Hematopoietic multipotent progenitor cell treated with erythropoietin and hydrocortisone succinate and interleukin-3 and kit ligand, for 15 days (in vitro differentiated cells): ENCODE results near the gene COPS4.
A peak's percentile ranks its signal among the peaks of the same experiment; 100 is the strongest.
"Not testable (repeated sequence)": the region's sequence is repeated elsewhere in the genome, so short reads cannot be mapped to it uniquely, and the experiment has no call there.

Source experiments
- DNase-seq: peaks from one replicate; pipeline ENCODE4 v3.0.0-alpha.2; 2015; ENCODE audit warnings: low spot score

The COPS4 gene

GRCh38 chr4:83023599-83023998, 11.4 kb upstream of the COPS4 start:
- DNase-seq, result not testable (repeated sequence)

- DNase-seq, result no peak
Observed at GRCh38 chr4:83024233-83024632, 10.8 kb upstream of the COPS4 start.

DNA sequence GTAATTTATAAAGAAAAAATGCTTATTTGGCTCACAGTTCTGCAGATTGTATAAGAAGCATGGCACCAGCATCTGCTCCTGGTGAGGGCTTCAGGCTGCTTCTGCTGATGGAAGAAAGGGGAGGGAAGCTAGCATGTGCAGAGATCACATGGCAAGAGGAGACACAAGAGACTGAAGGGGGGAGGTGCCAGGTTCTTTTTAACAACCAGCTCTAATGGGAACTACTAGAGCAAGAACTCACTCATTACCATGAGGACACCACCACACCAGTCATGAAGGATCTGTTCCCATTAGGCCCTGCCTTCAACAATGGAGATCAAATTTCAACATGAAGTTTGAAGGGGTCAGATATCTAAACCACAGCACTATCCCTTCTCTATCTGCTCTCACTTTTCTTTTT, 9.4 kb upstream of the COPS4 start:
- DNase-seq, result no peak

DNA sequence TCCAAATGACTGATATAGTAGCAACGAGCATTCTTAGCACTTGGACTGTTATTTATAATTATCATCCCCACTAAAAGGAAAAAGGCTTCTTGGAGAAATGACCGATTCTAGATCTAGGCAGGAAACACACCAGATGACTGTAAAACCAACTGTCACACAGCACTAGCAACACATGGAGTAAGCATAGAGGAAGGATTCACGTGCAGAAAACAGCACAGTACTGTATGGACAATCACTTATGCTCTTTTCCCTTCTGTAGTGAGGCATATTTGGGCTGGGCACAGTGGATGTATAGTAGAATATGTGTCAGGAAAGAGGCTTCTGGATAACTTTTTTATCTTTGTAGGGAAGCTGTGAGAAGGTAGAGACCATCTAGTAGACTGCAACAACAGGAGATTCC, 6.0 kb upstream of the COPS4 start:
- no peak for DNase-seq

GRCh38 chr4:83029688-83030087, 5.3 kb upstream of the COPS4 start:
- DNase-seq, result no peak

GRCh38 chr4:83036991-83037665, 2.1 kb downstream of the COPS4 start:
- DNase-seq, result peak; percentile 30

GRCh38 chr4:83040269-83040668, 5.3 kb downstream of the COPS4 start:
- no peak for DNase-seq

DNA sequence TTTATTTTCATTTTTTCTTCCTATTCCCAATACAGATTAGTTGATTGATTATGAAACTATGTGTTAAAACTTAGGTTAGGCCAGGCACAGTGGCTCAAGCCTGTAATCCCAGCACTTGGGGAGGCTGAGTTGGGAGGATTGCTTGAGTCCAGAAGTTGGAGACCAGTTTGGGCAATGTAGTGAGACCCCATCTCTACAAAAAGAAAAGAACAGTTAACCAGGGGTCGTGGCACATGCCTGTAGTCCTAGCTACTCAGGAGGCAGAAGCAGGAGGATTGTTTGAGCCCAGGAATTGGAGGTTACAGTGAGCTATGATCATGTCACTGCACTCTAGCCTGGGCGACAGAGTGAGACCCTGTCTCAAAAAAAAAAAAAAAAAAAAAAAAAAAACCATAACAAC, 8.2 kb downstream of the COPS4 start:
- DNase-seq, result not testable (repeated sequence)

DNA sequence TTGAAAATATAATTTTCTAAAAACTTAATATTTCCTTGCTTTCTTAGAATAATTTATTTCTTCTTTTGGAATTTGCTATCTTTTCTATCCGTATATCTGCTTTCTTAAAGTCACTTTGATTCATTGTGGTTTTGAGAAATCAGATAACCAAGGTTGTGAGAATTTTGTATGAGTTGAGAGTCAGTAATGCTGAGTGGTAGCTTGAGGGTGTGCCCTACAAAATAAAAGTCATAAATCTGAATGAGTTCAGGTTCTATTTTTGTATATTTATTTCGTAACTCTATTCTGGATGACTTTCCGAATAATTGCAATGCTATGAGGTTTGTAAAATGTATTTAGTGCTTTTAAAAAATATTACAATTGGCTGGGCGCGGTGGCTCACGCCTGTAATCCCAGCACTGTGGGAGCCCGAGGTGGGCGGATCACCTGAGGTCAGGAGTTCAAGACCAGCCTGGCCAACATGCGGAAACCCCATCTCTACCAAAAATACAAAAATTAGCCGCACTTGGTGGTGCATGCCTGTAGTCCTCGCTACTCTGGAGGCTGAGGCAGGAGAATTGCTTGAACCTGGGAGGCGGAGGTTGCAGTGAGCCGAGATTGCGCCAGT, 8.9 kb downstream of the COPS4 start:
- DNase-seq, result no peak

DNA sequence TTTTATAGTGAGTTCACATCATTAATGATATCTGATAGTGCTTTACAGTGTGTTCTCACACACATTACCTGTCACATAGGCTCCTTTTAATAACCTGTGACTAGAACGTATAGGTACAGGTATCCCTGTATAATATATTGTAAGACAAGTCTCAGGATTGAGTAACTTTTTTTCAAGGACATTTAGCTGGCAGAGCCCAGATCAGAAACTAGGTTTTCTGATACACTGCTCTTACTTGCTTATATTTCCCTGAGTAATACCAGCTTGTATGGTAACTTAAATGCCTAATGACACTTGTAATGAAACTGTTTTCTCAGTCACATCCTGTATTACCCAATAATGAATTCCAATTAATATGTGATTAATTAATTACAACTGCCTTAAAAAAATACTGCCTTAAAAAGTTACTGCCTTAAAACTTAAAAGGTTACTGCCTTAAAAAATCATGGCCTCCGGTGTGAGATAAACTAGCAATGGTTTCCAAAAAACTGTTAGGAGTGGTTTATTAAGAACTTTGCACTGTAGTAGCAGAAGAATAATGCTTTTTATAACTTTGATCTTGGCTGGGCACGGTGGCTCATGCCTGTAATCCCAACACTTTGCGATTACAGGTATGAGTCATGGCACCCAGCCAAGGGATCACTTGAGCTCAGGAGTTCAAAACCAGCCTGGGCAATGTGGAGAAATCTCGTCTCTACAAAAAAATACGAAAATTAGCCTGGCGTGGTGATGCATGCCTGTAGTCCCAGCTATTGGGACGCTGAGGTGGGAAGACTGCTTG, 11.9 kb downstream of the COPS4 start:
- DNase-seq, result no peak

DNA sequence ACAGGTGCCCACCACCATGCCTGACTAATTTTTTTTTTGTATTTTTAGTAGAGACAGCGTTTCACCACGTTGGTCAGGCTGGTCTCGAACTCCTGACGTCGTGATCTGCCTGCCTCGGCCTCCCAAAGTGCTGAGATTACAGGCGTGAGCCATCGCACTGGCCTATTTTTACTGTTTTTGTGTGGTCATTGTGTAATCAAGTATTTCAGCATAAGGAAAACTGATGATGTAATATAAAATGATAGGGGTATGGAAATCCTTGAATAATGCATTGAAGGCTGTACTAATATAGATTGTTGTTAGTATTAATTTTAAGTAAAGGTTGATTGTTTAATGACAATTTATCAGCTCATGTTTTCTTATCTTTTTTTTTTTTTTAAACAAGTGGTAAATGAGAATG, 13.8 kb downstream of the COPS4 start:
- not testable (repeated sequence) for DNase-seq

- DNase-seq, result no peak
Observed at GRCh38 chr4:83054928-83055327, 19.9 kb downstream of the COPS4 start.

GRCh38 chr4:83062739-83063138, 27.8 kb downstream of the COPS4 start:
- no peak for DNase-seq

DNA sequence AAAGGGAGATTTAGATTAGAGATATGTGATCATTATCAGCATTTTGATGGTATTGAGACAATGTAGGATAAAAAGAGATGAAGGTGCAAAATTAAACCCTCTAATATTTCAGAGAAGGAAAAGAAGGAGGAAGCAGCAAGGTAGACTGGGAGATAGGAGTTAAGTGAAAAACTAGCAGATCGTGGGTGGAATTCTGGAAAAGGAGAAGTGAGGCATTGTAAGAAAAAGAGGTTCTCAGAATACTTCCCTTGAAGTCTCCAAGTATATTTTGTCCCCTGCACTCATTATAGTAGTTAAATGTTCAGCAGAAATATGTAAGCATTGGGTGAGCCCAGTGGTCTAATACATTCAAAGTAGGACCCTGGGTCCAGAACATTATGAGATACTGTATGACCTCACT, 30.3 kb downstream of the COPS4 start:
- DNase-seq, result no peak

GRCh38 chr4:83067058-83067639, 32.2 kb downstream of the COPS4 start:
- no peak for DNase-seq

DNA sequence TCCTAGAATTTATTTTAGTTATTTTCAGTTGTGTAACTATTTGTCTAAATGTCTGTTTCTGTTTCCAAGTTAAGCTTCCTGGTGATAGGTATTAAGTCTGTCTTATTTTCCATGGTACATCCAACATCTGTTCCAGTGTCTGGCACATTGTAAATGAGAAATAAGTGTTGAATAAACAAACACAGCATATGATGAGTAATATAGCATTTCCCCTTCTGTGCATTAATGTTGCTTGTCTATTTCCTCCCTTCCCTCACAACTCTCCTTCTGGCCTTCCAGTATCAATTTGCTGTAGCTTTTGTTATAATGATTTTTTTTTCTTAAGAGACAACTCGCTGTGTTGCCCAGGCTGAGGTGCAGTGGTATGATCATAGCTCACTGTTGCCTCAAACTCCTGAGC, 36.1 kb downstream of the COPS4 start:
- no peak for DNase-seq

DNA sequence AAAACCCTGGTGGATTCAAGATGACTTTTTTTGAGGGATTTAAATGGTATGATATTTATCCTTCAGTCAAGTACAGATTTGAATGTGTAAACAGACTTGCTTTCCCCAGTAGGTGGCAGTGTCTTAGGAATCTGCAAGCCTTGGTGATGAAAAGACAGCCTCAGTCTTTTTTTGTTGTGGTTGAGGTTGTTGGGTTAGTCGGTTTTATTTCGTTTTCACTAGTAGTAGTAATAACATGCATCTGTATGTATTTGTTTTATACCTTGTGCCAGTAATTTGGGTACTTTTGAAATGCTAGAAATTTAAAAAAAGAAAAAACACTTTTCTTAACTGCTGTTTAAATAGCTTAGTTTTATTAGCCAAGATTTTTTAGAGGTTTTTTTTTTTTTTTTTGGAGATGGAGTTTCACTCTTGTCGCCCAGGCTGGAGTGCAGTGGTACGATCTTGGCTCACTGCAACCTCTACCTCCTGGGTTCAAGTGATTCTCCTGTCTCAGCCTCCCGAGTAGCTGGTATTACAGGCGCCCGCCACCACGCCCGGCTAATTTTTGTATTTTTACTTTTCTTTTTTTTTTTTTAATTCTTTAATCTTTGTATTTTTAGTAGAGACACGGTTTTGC, 39.2 kb downstream of the COPS4 start:
- DNase-seq, result peak; percentile 71

DNA sequence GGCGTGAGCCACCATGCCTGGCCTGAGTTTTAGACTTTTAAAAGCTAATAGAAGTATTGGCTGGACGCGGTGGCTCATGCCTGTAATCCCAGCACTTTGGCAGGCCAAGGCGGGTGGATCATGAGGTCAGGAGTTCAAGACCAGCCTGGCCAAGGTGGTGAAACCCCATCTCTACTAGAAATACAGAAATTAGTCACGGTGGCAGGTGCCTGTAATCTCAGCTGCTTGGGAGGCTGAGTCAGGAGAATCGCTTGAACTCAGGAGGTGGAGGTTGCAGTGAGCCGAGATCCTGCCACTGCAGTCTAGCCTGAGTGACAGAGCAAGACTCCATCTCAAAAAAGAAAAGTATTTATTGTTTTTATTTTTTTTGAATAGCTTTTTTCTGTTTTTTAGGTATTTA, 39.8 kb downstream of the COPS4 start:
- not testable (repeated sequence) for DNase-seq

- DNase-seq, result no peak
Observed at GRCh38 chr4:83075311-83076095, 40.5 kb downstream of the COPS4 start.

- DNase-seq, result no peak
Observed at GRCh38 chr4:83080561-83080960, 45.6 kb downstream of the COPS4 start.

GRCh38 chr4:83082777-83083176, 47.8 kb downstream of the COPS4 start:
- DNase-seq, result no peak
